WI38 (cell line): ENCODE data around the gene ZNF423.

ENCODE experiments used
- H3K4me3 ChIP-seq: 2 replicates; pipeline ENCODE4 v1.5.1; 2011; ENCODE audit warnings: low read depth, mild to moderate bottlenecking, control low read depth, low read length
- CTCF ChIP-seq: IDR thresholded peaks from 2 replicates; pipeline ENCODE4 v1.5.1; 2012; ENCODE audit warnings: low read depth, mild to moderate bottlenecking, control low read depth, low read length

The ZNF423 gene

GRCh38 chr16:49743203-49743464 is 112.8 kb downstream of the ZNF423 start:
- no peak overlapping the region for H3K4me3 ChIP-seq
- no peak for TF ChIP-seq CTCF

- TF ChIP-seq CTCF = no peak
- H3K4me3 ChIP-seq = no peak overlapping the region
These were observed 113.3 kb downstream of the ZNF423 start for GRCh38 chr16:49742428-49743202.

- no peak overlapping the region for H3K4me3 ChIP-seq
- no peak for TF ChIP-seq CTCF
These were observed 115.7 kb downstream of the ZNF423 start for GRCh38 chr16:49740256-49740655.

- H3K4me3 ChIP-seq = no peak overlapping the region
- no peak for TF ChIP-seq CTCF
These were observed 116.5 kb downstream of the ZNF423 start for GRCh38 chr16:49739381-49739780.

- no peak for TF ChIP-seq CTCF
- no peak overlapping the region for H3K4me3 ChIP-seq
These were observed 117.1 kb downstream of the ZNF423 start for GRCh38 chr16:49738832-49739231.

GRCh38 chr16:49738001-49738400 is 117.9 kb downstream of the ZNF423 start:
- no peak overlapping the region for H3K4me3 ChIP-seq
- TF ChIP-seq CTCF = no peak

GRCh38 chr16:49737541-49737940 is 118.4 kb downstream of the ZNF423 start:
- no peak for TF ChIP-seq CTCF
- H3K4me3 ChIP-seq = no peak overlapping the region
